ENCODE results near the gene TULP4.

Gene TULP4

GRCh38 chr6:158417760-158418098, 105.5 kb downstream of the TULP4 start:
- DNase-seq (ENCODE audit: low spot score), result no peak

- DNase-seq (ENCODE audit: low spot score), result no peak
Measured at GRCh38 chr6:158418501-158418900, 106.2 kb downstream of the TULP4 start.

- no peak for DNase-seq (ENCODE audit: low spot score)
Measured at GRCh38 chr6:158419339-158419909, 107.2 kb downstream of the TULP4 start.

- DNase-seq (ENCODE audit: low spot score), result no peak
Measured at GRCh38 chr6:158421381-158421780, 109.1 kb downstream of the TULP4 start.

- DNase-seq (ENCODE audit: low spot score), result no peak
Measured at GRCh38 chr6:158422629-158423238, 110.5 kb downstream of the TULP4 start.

GRCh38 chr6:158431036-158431435, 118.8 kb downstream of the TULP4 start:
- DNase-seq (ENCODE audit: low spot score), result no peak

GRCh38 chr6:158431560-158431959, 119.3 kb downstream of the TULP4 start:
- no peak for DNase-seq (ENCODE audit: low spot score)

GRCh38 chr6:158437571-158437970, 125.3 kb downstream of the TULP4 start:
- no peak for DNase-seq (ENCODE audit: low spot score)

- no peak for DNase-seq (ENCODE audit: low spot score)
Measured at GRCh38 chr6:158438226-158438625, 126.0 kb downstream of the TULP4 start.

- no peak for DNase-seq (ENCODE audit: low spot score)
Measured at GRCh38 chr6:158439255-158439654, 127.0 kb downstream of the TULP4 start.

GRCh38 chr6:158441716-158442215, 129.5 kb downstream of the TULP4 start:
- DNase-seq (ENCODE audit: low spot score), result no peak

GRCh38 chr6:158442306-158442705, 130.0 kb downstream of the TULP4 start:
- no peak for DNase-seq (ENCODE audit: low spot score)

GRCh38 chr6:158445426-158446085, 133.3 kb downstream of the TULP4 start:
- DNase-seq (ENCODE audit: low spot score), result no peak

- no peak for DNase-seq (ENCODE audit: low spot score)
Measured at GRCh38 chr6:158448856-158449255, 136.6 kb downstream of the TULP4 start.

GRCh38 chr6:158452191-158452590, 139.9 kb downstream of the TULP4 start:
- DNase-seq (ENCODE audit: low spot score), result no peak

GRCh38 chr6:158457131-158457530, 144.9 kb downstream of the TULP4 start:
- DNase-seq (ENCODE audit: low spot score), result no peak

- no peak for DNase-seq (ENCODE audit: low spot score)
Measured at GRCh38 chr6:158457616-158458278, 145.5 kb downstream of the TULP4 start.

GRCh38 chr6:158459726-158460125, 147.5 kb downstream of the TULP4 start:
- DNase-seq (ENCODE audit: low spot score), result no peak

GRCh38 chr6:158460602-158461169, 148.4 kb downstream of the TULP4 start:
- no peak for DNase-seq (ENCODE audit: low spot score)

- DNase-seq (ENCODE audit: low spot score), result no peak
Measured at GRCh38 chr6:158461954-158462353, 149.7 kb downstream of the TULP4 start.

GRCh38 chr6:158464483-158464882, 152.2 kb downstream of the TULP4 start:
- DNase-seq (ENCODE audit: low spot score), result no peak

GRCh38 chr6:158465257-158465656, 153.0 kb downstream of the TULP4 start:
- no peak for DNase-seq (ENCODE audit: low spot score)

GRCh38 chr6:158465747-158466146, 153.5 kb downstream of the TULP4 start:
- DNase-seq (ENCODE audit: low spot score), result no peak
